HCT116 (cell line): ENCODE measurements around the gene NUBPL. TPM values are rescaled to one million over a fixed set of nuclear protein-coding genes. Genes with fewer than 3 reads are reported as not detected.

Experiments
- ATAC-seq: fragments of 200-7000 bp; cut with Tn5 transposase; 2 replicates; pipeline ENCODE4 v1.9.1; 2020; ENCODE audit warnings: mild to moderate bottlenecking, moderate library complexity
- BruUV-seq: library from RNA; stranded (reverse); fragments of 400-500 nt; replicated peaks from 2 replicates; lab custom pipeline; 2021; lab: Mats Ljungman, UMichigan
- CTCF ChIA-PET: fragments of 300-600 bp; sonication (Branson Sonifier 250); formaldehyde crosslinking; loops from one replicate; lab custom pipeline; 2021; ENCODE audit warnings: antibody characterized with exemption; lab: Charles Lee
- POLR2A ChIA-PET: fragments of 300-600, 350-600 bp; sonication (Branson Sonifier 250); formaldehyde crosslinking; loops from one replicate; lab custom pipeline; 2021; ENCODE audit warnings: antibody characterized with exemption; lab: Charles Lee
- RAD21 ChIA-PET, 2 experiments: fragments of 300-600 bp; sonication (Branson Sonifier 250); formaldehyde crosslinking; loops; one replicate each; lab custom pipeline; 2023; ENCODE audit warnings: low total read pairs in 2 of 2; ENCODE audit not compliant: uncharacterized antibody in 2 of 2, unreplicated experiment in 2 of 2, low non-redundant PET in 1 of 2; lab: Charles Lee
- DNase-seq: peaks from one replicate; pipeline ENCODE4 v3.0.0-alpha.2; 2010; ENCODE audit warnings: low read depth, low spot score
- H2AFZ ChIP-seq: fragments of 200-600 bp; shearing (Covaris generic), sonication (generic); 2 replicates; pipeline ENCODE4 v1.6.1; 2017; ENCODE audit warnings: low read depth, mixed run types, mixed read lengths, antibody characterized with exemption, low read length; ENCODE audit not compliant: poor library complexity, severe bottlenecking
- H3K27ac ChIP-seq: 2 replicates; pipeline ENCODE4 v1.5.1; 2012; ENCODE audit warnings: low read depth, low read length
- H3K27me3 ChIP-seq: fragments of 200-600 bp; sonication (generic); 2 replicates; pipeline ENCODE4 v1.6.1; 2016; ENCODE audit warnings: mixed run types, low read length, mixed read lengths; ENCODE audit not compliant: insufficient read depth
- H3K36me3 ChIP-seq, 2 experiments: fragments of 200-500 bp in 1 of 2; fragments of 200-600 bp in 1 of 2; sonication (Bioruptor generic) in 1 of 2; sonication (generic) in 1 of 2; 2 replicates each; pipeline versions ENCODE4 v1.5.1 to v1.6.1; 2014 to 2016; ENCODE audit warnings: low read length in 2 of 2, inconsistent platforms in 1 of 2, mixed read lengths in 1 of 2, mixed run types in 1 of 2; ENCODE audit not compliant: insufficient read depth in 2 of 2, control insufficient read depth in 1 of 2
- H3K4me1 ChIP-seq, 2 experiments: fragments of 200-600 bp in 1 of 2; sonication (generic) in 1 of 2; 2 replicates each; pipeline versions ENCODE4 v1.5.1 to v1.6.1; 2012 to 2017; ENCODE audit warnings: low read length in 2 of 2, inconsistent platforms in 1 of 2, mild to moderate bottlenecking in 1 of 2, mixed read lengths in 1 of 2, mixed run types in 1 of 2, moderate library complexity in 1 of 2; ENCODE audit not compliant: insufficient read depth in 2 of 2, control insufficient read depth in 1 of 2
- H3K4me2 ChIP-seq: fragments of 200-600 bp; sonication (generic); 2 replicates; pipeline ENCODE4 v1.6.1; 2017; ENCODE audit warnings: mixed run types, low read length, mixed read lengths
- H3K4me3 ChIP-seq, 2 experiments: fragments of 200-600 bp in 1 of 2; sonication (generic) in 1 of 2; replicated peaks in 1 of 2; 2 replicates each; pipeline ENCODE4 v1.5.1; 2011 to 2016; ENCODE audit warnings: low read length in 2 of 2, control low read depth in 1 of 2, low read depth in 1 of 2, mild to moderate bottlenecking in 1 of 2, mixed read lengths in 1 of 2, mixed run types in 1 of 2
- H3K79me2 ChIP-seq: fragments of 200-600 bp; sonication (generic); 2 replicates; pipeline ENCODE4 v1.6.1; 2017; ENCODE audit warnings: mild to moderate bottlenecking, mixed run types, low read length, moderate library complexity, mixed read lengths; ENCODE audit not compliant: insufficient read depth
- H3K9ac ChIP-seq: fragments of 200-600 bp; sonication (generic); 2 replicates; pipeline ENCODE4 v1.6.1; 2016; ENCODE audit warnings: low read length, mixed read lengths
- H3K9me2 ChIP-seq: fragments of 200-600 bp; sonication (generic), shearing (Covaris generic); 2 replicates; pipeline ENCODE4 v1.6.1; 2017; ENCODE audit warnings: mixed run types, mild to moderate bottlenecking, moderate library complexity; ENCODE audit not compliant: insufficient read depth
- H3K9me3 ChIP-seq, 2 experiments: fragments of 200-500 bp in 1 of 2; fragments of 200-600 bp in 1 of 2; sonication (Bioruptor generic) in 1 of 2; sonication (generic) in 1 of 2; 2 replicates each; pipeline ENCODE4 v1.6.1; 2014 to 2017; ENCODE audit warnings: low read length in 2 of 2, mixed read lengths in 2 of 2, inconsistent platforms in 1 of 2, low read depth in 1 of 2, mild to moderate bottlenecking in 1 of 2, mixed run types in 1 of 2, moderate library complexity in 1 of 2; ENCODE audit not compliant: control insufficient read depth in 1 of 2, insufficient read depth in 1 of 2
- H4K20me1 ChIP-seq: fragments of 200-600 bp; sonication (generic), shearing (Covaris generic); 2 replicates; pipeline ENCODE4 v1.6.1; 2017; ENCODE audit warnings: mixed run types, mild to moderate bottlenecking, moderate library complexity; ENCODE audit not compliant: insufficient read depth
- EGR1 ChIP-seq: IDR thresholded peaks from 2 replicates; pipeline ENCODE4 v1.6.1; 2012; ENCODE audit warnings: low read depth
- ELF1 ChIP-seq: IDR thresholded peaks from 2 replicates; pipeline ENCODE4 v1.6.1; 2012; ENCODE audit warnings: low read depth, borderline replicate concordance
- EZH2 ChIP-seq: fragments of 200-600 bp; sonication (generic); IDR thresholded peaks from 2 replicates; pipeline ENCODE4 v1.6.1; 2017; ENCODE audit warnings: antibody characterized with exemption, mixed run types
- EZH2phosphoT487 ChIP-seq: fragments of 200-600 bp; IDR thresholded peaks from 2 replicates; pipeline ENCODE4 v1.6.1; 2018; ENCODE audit warnings: antibody characterized with exemption, borderline replicate concordance
- FOSL1 ChIP-seq: IDR thresholded peaks from 2 replicates; pipeline ENCODE4 v1.6.1; 2012; ENCODE audit warnings: low read depth
- POLR2A ChIP-seq: IDR thresholded peaks from 2 replicates; pipeline ENCODE4 v1.7.0; 2011; ENCODE audit warnings: borderline replicate concordance; ENCODE audit not compliant: insufficient read depth, insufficient read length; ENCODE audit errors: extremely low read depth
- POLR2AphosphoS5 ChIP-seq: IDR thresholded peaks from 2 replicates; pipeline ENCODE4 v1.6.1; 2011; ENCODE audit warnings: mild to moderate bottlenecking, low read depth, low read length, moderate library complexity
- RAD21 ChIP-seq: IDR thresholded peaks from 2 replicates; pipeline ENCODE4 v1.6.1; 2012; ENCODE audit warnings: low read depth, mild to moderate bottlenecking
- SIN3A ChIP-seq: IDR thresholded peaks from 2 replicates; pipeline ENCODE4 v1.6.1; 2012; ENCODE audit warnings: low read depth
- SP1 ChIP-seq: IDR thresholded peaks from 2 replicates; pipeline ENCODE4 v1.6.1; 2012; ENCODE audit warnings: low read depth
- TCF7L2 ChIP-seq: IDR thresholded peaks from 2 replicates; pipeline ENCODE4 v1.7.0; 2011; ENCODE audit warnings: borderline replicate concordance, inconsistent platforms; ENCODE audit not compliant: insufficient read depth, insufficient read length; ENCODE audit errors: extremely low read depth
- YY1 ChIP-seq: IDR thresholded peaks from 2 replicates; pipeline ENCODE4 v1.6.1; 2011; ENCODE audit warnings: low read length, low read depth, moderate library complexity, mild to moderate bottlenecking; ENCODE audit not compliant: insufficient replicate concordance; ENCODE audit errors: extremely low read depth
- ZFX ChIP-seq: fragments of 450-650 bp; IDR thresholded peaks from 2 replicates; pipeline ENCODE4 v1.6.1; 2017
- intact Hi-C: fragments of 100-400 bp; cut with micrococcal nuclease; formaldehyde crosslinking; loops from 2 replicates; pipeline ENCODE4 v1.10.0; 2022
- total RNA-seq: library from RNA; stranded (reverse); gene quantifications from one replicate; pipeline ENCODE4 v1.2.1, GENCODE V29; 2021; ENCODE audit not compliant: unreplicated experiment
- TF ChIP-seq, protein P1 (sequence below): IDR thresholded peaks from 2 replicates; pipeline ENCODE4 v1.6.1; 2011; ENCODE audit warnings: mild to moderate bottlenecking, low read length, moderate library complexity; ENCODE audit not compliant: insufficient replicate concordance; ENCODE audit errors: extremely low read depth
- TF ChIP-seq, protein P2 (sequence below): IDR thresholded peaks from 2 replicates; pipeline ENCODE4 v1.6.1; 2012; ENCODE audit warnings: low read depth
- TF ChIP-seq, protein P3 (sequence below): IDR thresholded peaks from 2 replicates; pipeline ENCODE4 v1.6.1; 2012

The NUBPL gene
- total RNA-seq, 1 experiment from 2014 or later: 11.3 TPM

DNA sequence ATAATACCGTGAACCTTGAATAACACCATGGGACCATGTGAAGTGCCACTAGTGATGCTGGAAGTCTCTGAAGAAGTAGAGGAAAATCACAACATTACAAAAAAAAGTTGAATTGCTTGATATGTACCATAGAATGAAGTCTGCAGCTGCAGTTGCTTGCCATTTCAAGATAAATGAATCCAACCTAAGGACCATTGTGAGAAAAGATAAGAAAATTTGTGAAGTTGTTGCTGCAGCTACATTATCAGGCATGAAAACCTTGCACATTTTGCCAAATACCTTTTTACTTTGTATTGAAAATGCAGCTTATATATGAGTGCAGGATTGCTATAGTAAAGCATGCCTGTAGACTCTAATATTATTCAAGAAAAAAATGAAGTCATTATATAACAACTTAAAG, 126.5 kb downstream of the NUBPL start:
- TF ChIP-seq EGR1: no peak
- no peak for TF ChIP-seq TCF7L2
- TF ChIP-seq, all 23 proteins: peak for 0
- H3K4me2 ChIP-seq: no peak overlapping the region
- H2AFZ ChIP-seq: no peak overlapping the region
- BruUV-seq: no TSS peak
- H3K79me2 ChIP-seq: no peaks in the 10 kb centered on the region
- H4K20me1 ChIP-seq: no peaks in the 10 kb centered on the region
- no peak overlapping the region for H3K9ac ChIP-seq
- no peak overlapping the region for H3K27ac ChIP-seq
- no peaks in the 10 kb centered on the region for H3K9me2 ChIP-seq
- no peaks in the 10 kb centered on the region for H3K27me3 ChIP-seq
- no peaks in the 10 kb centered on the region for H3K9me3 ChIP-seq
- H3K4me3 ChIP-seq: no peak overlapping the region
- DNase-seq (no peak), ATAC-seq (no peak)
- intact Hi-C loops: no loop called here
- CTCF ChIA-PET: no interaction called here
- RAD21 ChIA-PET: no interaction called here
- no peaks in the 10 kb centered on the region for H3K4me1 ChIP-seq
- no peaks in the 10 kb centered on the region for H3K36me3 ChIP-seq
- POLR2A ChIA-PET: no interaction called here

DNA sequence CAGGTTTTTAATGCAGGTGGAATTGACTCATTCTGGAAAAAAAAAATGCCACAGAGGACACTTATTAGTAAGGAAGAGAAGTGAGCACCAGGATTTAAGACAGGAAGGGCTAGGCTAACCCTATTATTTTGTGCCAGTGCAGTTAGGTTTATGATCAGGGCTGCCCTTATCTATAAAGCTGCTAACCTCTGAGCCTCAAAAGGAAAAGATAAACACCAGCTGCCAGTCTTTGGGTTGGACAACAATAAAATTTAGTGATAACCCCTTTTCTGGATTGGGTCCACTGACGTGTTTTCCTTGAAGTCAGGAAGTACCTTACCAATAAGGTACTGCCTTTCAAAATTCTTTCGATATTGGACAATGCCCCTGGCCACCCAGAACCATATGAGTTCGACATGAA, 128.9 kb downstream of the NUBPL start:
- Histone ChIP-seq H3K4me3 (no peak overlapping the region), H3K4me2 (no peak overlapping the region), H3K9ac (no peak overlapping the region), H3K79me2 (no peaks in the 10 kb centered on the region), H4K20me1 (no peaks in the 10 kb centered on the region), H3K9me2 (no peaks in the 10 kb centered on the region), H2AFZ (no peak overlapping the region), H3K27ac (no peak overlapping the region), H3K9me3 (no peaks in the 10 kb centered on the region), H3K36me3 (no peaks in the 10 kb centered on the region), H3K4me1 (no peaks in the 10 kb centered on the region), H3K27me3 (no peaks in the 10 kb centered on the region)
- ATAC-seq: no peak
- intact Hi-C loops: no loop called here
- CTCF ChIA-PET: no interaction called here
- POLR2A ChIA-PET: no interaction called here
- BruUV-seq: no TSS peak
- RAD21 ChIA-PET: no interaction called here
- no peak for DNase-seq
- TF ChIP-seq SP1 (no peak), SIN3A (no peak), TCF7L2 (no peak), ELF1 (no peak), EZH2 (no peak), EZH2phosphoT487 (no peak), POLR2AphosphoS5 (no peak), POLR2A (no peak), RAD21 (no peak), ZFX (no peak), FOSL1 (no peak), YY1 (no peak), EGR1 (no peak)
- TF ChIP-seq, protein P1, sequence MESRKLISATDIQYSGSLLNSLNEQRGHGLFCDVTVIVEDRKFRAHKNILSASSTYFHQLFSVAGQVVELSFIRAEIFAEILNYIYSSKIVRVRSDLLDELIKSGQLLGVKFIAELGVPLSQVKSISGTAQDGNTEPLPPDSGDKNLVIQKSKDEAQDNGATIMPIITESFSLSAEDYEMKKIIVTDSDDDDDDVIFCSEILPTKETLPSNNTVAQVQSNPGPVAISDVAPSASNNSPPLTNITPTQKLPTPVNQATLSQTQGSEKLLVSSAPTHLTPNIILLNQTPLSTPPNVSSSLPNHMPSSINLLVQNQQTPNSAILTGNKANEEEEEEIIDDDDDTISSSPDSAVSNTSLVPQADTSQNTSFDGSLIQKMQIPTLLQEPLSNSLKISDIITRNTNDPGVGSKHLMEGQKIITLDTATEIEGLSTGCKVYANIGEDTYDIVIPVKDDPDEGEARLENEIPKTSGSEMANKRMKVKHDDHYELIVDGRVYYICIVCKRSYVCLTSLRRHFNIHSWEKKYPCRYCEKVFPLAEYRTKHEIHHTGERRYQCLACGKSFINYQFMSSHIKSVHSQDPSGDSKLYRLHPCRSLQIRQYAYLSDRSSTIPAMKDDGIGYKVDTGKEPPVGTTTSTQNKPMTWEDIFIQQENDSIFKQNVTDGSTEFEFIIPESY: no peak
- TF ChIP-seq, protein P2, sequence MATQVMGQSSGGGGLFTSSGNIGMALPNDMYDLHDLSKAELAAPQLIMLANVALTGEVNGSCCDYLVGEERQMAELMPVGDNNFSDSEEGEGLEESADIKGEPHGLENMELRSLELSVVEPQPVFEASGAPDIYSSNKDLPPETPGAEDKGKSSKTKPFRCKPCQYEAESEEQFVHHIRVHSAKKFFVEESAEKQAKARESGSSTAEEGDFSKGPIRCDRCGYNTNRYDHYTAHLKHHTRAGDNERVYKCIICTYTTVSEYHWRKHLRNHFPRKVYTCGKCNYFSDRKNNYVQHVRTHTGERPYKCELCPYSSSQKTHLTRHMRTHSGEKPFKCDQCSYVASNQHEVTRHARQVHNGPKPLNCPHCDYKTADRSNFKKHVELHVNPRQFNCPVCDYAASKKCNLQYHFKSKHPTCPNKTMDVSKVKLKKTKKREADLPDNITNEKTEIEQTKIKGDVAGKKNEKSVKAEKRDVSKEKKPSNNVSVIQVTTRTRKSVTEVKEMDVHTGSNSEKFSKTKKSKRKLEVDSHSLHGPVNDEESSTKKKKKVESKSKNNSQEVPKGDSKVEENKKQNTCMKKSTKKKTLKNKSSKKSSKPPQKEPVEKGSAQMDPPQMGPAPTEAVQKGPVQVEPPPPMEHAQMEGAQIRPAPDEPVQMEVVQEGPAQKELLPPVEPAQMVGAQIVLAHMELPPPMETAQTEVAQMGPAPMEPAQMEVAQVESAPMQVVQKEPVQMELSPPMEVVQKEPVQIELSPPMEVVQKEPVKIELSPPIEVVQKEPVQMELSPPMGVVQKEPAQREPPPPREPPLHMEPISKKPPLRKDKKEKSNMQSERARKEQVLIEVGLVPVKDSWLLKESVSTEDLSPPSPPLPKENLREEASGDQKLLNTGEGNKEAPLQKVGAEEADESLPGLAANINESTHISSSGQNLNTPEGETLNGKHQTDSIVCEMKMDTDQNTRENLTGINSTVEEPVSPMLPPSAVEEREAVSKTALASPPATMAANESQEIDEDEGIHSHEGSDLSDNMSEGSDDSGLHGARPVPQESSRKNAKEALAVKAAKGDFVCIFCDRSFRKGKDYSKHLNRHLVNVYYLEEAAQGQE: no peak
- TF ChIP-seq, protein P3, sequence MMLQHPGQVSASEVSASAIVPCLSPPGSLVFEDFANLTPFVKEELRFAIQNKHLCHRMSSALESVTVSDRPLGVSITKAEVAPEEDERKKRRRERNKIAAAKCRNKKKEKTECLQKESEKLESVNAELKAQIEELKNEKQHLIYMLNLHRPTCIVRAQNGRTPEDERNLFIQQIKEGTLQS: no peak
